K562 (cell line): ENCODE data around the gene CASP2. TPM values are rescaled to one million over a fixed set of nuclear protein-coding genes. Genes with fewer than 3 reads are reported as not detected.

ENCODE experiments used
- CSDE1 ChIP-seq, 2 experiments: fragments of 450-650 bp; IDR thresholded peaks; 2 replicates each; pipeline ENCODE4 v1.6.1; 2016; ENCODE audit warnings: mild to moderate bottlenecking in 1 of 2
- FOXM1 ChIP-seq, 2 experiments: fragments of 450-650 bp in 1 of 2; sonication (generic) in 1 of 2; formaldehyde crosslinking in 1 of 2; IDR thresholded peaks; 2 replicates each; pipeline versions ENCODE4 v1.6.1 to v1.9.0; 2017 to 2022; ENCODE audit warnings: low read depth in 2 of 2, mild to moderate bottlenecking in 2 of 2, missing genetic modification reagents in 1 of 2, moderate library complexity in 1 of 2
- GTF2B ChIP-seq: IDR thresholded peaks from 2 replicates; pipeline ENCODE4 v1.6.1; 2011; ENCODE audit not compliant: insufficient read length; ENCODE audit errors: extremely low read depth
- HDAC1 ChIP-seq, 2 experiments: fragments of 450-650 bp; IDR thresholded peaks; 2 replicates each; pipeline ENCODE4 v1.6.1; 2016 to 2017; ENCODE audit warnings: inconsistent platforms in 1 of 2, mild to moderate bottlenecking in 1 of 2, moderate library complexity in 1 of 2
- HMG20B ChIP-seq: fragments of 250-450 bp; sonication (Bioruptor Pico); IDR thresholded peaks from 2 replicates; pipeline ENCODE4 v1.5.0; 2021; ENCODE audit warnings: mild to moderate bottlenecking
- HNRNPK ChIP-seq: fragments of 200-400 bp; formaldehyde crosslinking; IDR thresholded peaks from one replicate; pipeline ENCODE4 v1.6.1; 2018; ENCODE audit warnings: mild to moderate bottlenecking, low read depth, low read length; ENCODE audit not compliant: poor library complexity, severe bottlenecking
- HOXB6 ChIP-seq: fragments of 250-450 bp; sonication (Bioruptor Pico); IDR thresholded peaks from 2 replicates; pipeline ENCODE4 v1.5.1; 2022; ENCODE audit warnings: mild to moderate bottlenecking, borderline replicate concordance
- ILK ChIP-seq: fragments of 450-650 bp; IDR thresholded peaks from 2 replicates; pipeline ENCODE4 v1.6.1; 2016; ENCODE audit warnings: missing genetic modification characterization, low read depth, mild to moderate bottlenecking, missing compliant biosample characterization, moderate library complexity, borderline replicate concordance
- IRF2 ChIP-seq: sonication (generic); formaldehyde crosslinking; IDR thresholded peaks from 2 replicates; pipeline ENCODE4 v1.8.1; 2022; ENCODE audit warnings: mild to moderate bottlenecking, missing genetic modification reagents
- KLF13 ChIP-seq: fragments of 450-650 bp; IDR thresholded peaks from 2 replicates; pipeline ENCODE4 v1.6.1; 2016; ENCODE audit warnings: missing genetic modification characterization, low read depth, mild to moderate bottlenecking, missing compliant biosample characterization, moderate library complexity, borderline replicate concordance
- NR1H2 ChIP-seq: sonication (generic); formaldehyde crosslinking; IDR thresholded peaks from 2 replicates; pipeline ENCODE4 v1.4.0; 2020; ENCODE audit warnings: mild to moderate bottlenecking, missing genetic modification reagents
- NR3C1 ChIP-seq: sonication (generic); formaldehyde crosslinking; IDR thresholded peaks from 2 replicates; pipeline ENCODE4 v1.8.1; 2022; ENCODE audit warnings: missing genetic modification reagents
- NR4A1 ChIP-seq, 2 experiments: fragments of 250-450 bp in 1 of 2; fragments of 450-650 bp in 1 of 2; sonication (Bioruptor Pico) in 1 of 2; IDR thresholded peaks; 2 replicates each; pipeline versions ENCODE4 v1.4.0 to v1.6.1; 2016 to 2020; ENCODE audit warnings: mild to moderate bottlenecking in 2 of 2, missing compliant biosample characterization in 1 of 2, missing genetic modification characterization in 1 of 2, moderate library complexity in 1 of 2
- POLR2A ChIP-seq: fragments of 450-650 bp; conservative IDR thresholded peaks from 2 replicates; pipeline ENCODE4 v1.6.1; 2016
- POLR2B ChIP-seq: fragments of 450-650 bp; IDR thresholded peaks from 2 replicates; pipeline ENCODE4 v1.6.1; 2018; ENCODE audit warnings: low read depth; ENCODE audit not compliant: partially characterized antibody
- PRMT5 ChIP-seq: sonication (generic); formaldehyde crosslinking; IDR thresholded peaks from 2 replicates; pipeline ENCODE4 v1.5.0; 2020; ENCODE audit warnings: missing genetic modification reagents
- RBM34 ChIP-seq: fragments of 200-400 bp; formaldehyde crosslinking; IDR thresholded peaks from 2 replicates; pipeline ENCODE4 v1.6.1; 2018; ENCODE audit warnings: low read length, borderline replicate concordance; ENCODE audit not compliant: insufficient read depth
- SLC30A9 ChIP-seq: fragments of 250-450 bp; sonication (Bioruptor Pico); IDR thresholded peaks from 2 replicates; pipeline ENCODE4 v1.8.0; 2022; ENCODE audit warnings: mild to moderate bottlenecking, moderate library complexity
- SOX6 ChIP-seq: fragments of 450-650 bp; IDR thresholded peaks from 2 replicates; pipeline ENCODE4 v1.6.1; 2014; ENCODE audit warnings: mild to moderate bottlenecking
- SRF ChIP-seq, 2 experiments: fragments of 250-450, 450-650 bp in 1 of 2; sonication (Bioruptor Pico) in 1 of 2; sonication (generic) in 1 of 2; formaldehyde crosslinking; IDR thresholded peaks; 2 replicates each; pipeline versions ENCODE4 v1.5.0 to v1.5.1; 2020 to 2022; ENCODE audit warnings: mild to moderate bottlenecking in 1 of 2, missing genetic modification reagents in 1 of 2
- ZFPM2 ChIP-seq: fragments of 250-450 bp; sonication (Bioruptor Pico); IDR thresholded peaks from 2 replicates; pipeline ENCODE4 v1.5.1; 2022; ENCODE audit warnings: mild to moderate bottlenecking
- ZNF184 ChIP-seq: sonication (generic); formaldehyde crosslinking; IDR thresholded peaks from 2 replicates; pipeline ENCODE4 v1.5.0; 2020; ENCODE audit warnings: missing genetic modification reagents
- ZNF699 ChIP-seq: fragments of 250-450 bp; sonication (Bioruptor Pico); IDR thresholded peaks from 2 replicates; pipeline ENCODE4 v1.8.0; 2021; ENCODE audit warnings: mild to moderate bottlenecking, moderate library complexity; ENCODE audit not compliant: insufficient replicate concordance
- polyA plus RNA-seq, 8 experiments: library from polyadenylated mRNA; depleted of rRNA in 4 of 8; stranded (reverse) in 5 of 8; unstranded in 3 of 8; fragments of >200 nt; fragmentation: Nextera tagmentation in 2 of 8; fragmentation: Illumina TruSeq in 1 of 8; extraction: Ambion mirVana in 2 of 8; extraction: Trizol in 1 of 8; gene quantifications; 2 replicates each; pipeline versions ENCODE4 v1.2.1 to v1.2.3, GENCODE V29; 2011 to 2014; ENCODE audit warnings: inconsistent platforms in 1 of 8, missing spikeins in 1 of 8
- total RNA-seq, 7 experiments: library from RNA; depleted of rRNA in 6 of 7; stranded (reverse); fragments of >200 nt in 6 of 7; fragmentation: Illumina TruSeq in 2 of 7; extraction: Trizol in 2 of 7; gene quantifications; 2 replicates each; pipeline versions ENCODE4 v1.2.1 to v1.2.3, GENCODE V29; 2011 to 2021; ENCODE audit warnings: low replicate concordance in 1 of 7
- TF ChIP-seq, protein P1 (sequence below): fragments of 450-650 bp; IDR thresholded peaks from one replicate; pipeline ENCODE4 v1.6.1; 2018; ENCODE audit warnings: mild to moderate bottlenecking, moderate library complexity; ENCODE audit not compliant: partially characterized antibody
- TF ChIP-seq, protein P2 (sequence below): sonication (generic); formaldehyde crosslinking; IDR thresholded peaks from 2 replicates; pipeline ENCODE4 v1.8.1; 2023; ENCODE audit warnings: mild to moderate bottlenecking, missing genetic modification reagents, moderate library complexity

The CASP2 gene
- total and polyA plus RNA-seq, 9 of the 15 experiments (the other 6 are each of a cell fraction or from before 2014, with no cell fraction given): 18.8 to 64.9 (median 24.1) TPM

DNA sequence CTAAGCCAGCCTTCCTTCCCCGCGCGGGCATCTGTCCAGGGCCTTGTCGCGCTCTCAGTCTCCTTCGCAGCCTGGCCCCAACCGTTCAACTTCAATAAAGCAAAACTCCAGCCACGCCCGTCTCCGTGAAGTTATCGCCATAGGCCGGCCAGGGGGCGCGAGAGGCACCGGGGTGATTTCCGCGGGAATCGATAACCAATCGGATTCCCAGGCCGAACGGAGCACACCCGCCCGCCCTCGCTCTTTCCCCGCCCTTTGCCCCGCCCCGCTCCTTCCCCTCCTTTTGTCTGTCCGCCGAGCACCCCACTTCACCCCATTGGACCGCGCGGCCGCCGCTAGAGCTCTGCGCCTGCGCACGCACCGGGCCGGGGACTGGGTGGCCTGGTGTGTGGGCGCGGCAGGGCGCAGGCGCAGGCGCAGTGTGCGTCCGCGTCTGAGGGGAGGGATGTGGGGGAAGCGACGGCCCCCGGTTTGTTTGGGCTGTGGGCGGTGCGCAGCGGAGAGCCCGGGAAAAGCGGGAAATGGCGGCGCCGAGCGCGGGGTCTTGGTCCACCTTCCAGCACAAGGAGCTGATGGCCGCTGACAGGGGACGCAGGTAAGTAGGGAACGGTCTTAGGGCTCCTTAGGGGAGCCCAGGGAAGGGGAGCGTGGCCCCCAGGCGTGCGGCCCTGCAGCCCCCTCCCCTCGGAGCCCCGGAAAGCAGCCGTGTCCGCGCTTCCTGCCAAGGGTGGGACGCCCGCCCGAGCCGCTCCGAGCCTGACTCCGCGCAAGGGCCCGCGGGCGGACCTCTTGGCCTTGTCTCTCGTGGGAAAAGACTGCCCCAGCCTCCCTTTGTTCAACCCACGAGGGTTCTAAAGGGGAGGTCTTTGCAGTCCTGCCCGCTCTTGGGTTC, at the start of gene CASP2 (continued):
- TF ChIP-seq, protein P1, sequence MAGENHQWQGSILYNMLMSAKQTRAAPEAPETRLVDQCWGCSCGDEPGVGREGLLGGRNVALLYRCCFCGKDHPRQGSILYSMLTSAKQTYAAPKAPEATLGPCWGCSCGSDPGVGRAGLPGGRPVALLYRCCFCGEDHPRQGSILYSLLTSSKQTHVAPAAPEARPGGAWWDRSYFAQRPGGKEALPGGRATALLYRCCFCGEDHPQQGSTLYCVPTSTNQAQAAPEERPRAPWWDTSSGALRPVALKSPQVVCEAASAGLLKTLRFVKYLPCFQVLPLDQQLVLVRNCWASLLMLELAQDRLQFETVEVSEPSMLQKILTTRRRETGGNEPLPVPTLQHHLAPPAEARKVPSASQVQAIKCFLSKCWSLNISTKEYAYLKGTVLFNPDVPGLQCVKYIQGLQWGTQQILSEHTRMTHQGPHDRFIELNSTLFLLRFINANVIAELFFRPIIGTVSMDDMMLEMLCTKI: no peak
- no peak for TF ChIP-seq PRMT5 (CRISPR knock-in tag)
- no peak for TF ChIP-seq IRF2 (CRISPR knock-in tag)
- TF ChIP-seq SRF (CRISPR knock-in tag; IDR thresholded peaks at IDR 0.05): peak in 1 of 2 experiments; percentile 74; a peak in 2 of 4 replicates
- TF ChIP-seq ZFPM2 (CRISPR knock-in tag): no peak
- TF ChIP-seq, protein P2, sequence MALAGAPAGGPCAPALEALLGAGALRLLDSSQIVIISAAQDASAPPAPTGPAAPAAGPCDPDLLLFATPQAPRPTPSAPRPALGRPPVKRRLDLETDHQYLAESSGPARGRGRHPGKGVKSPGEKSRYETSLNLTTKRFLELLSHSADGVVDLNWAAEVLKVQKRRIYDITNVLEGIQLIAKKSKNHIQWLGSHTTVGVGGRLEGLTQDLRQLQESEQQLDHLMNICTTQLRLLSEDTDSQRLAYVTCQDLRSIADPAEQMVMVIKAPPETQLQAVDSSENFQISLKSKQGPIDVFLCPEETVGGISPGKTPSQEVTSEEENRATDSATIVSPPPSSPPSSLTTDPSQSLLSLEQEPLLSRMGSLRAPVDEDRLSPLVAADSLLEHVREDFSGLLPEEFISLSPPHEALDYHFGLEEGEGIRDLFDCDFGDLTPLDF (CRISPR knock-in tag): peak; percentile 84
- TF ChIP-seq POLR2B: peak; percentile 98
- TF ChIP-seq NR3C1 (CRISPR knock-in tag): peak; percentile 72; the same call in 1 of the 2 replicates
- TF ChIP-seq FOXM1 (IDR thresholded peaks at IDR 0.05; ENCODE audit: low read depth): no peak; the same call in 1 of the 2 replicates
- peak; percentile 92 for TF ChIP-seq FOXM1 (CRISPR knock-in tag; IDR thresholded peaks at IDR 0.05; ENCODE audit: low read depth)
- TF ChIP-seq ZNF184: no peak
- TF ChIP-seq ILK (tag): no peak
- TF ChIP-seq HOXB6 (CRISPR knock-in tag): no peak
- no peak for TF ChIP-seq SLC30A9 (CRISPR knock-in tag)
- TF ChIP-seq HDAC1 (IDR thresholded peaks at IDR 0.05): peak in 1 of 2 experiments; percentile 67; a peak in 2 of 4 replicates
- TF ChIP-seq NR1H2: 0 out of 2 replicates have a peak, but pooled peaks have one; percentile 20
- no peak for TF ChIP-seq HMG20B (CRISPR knock-in tag)
- TF ChIP-seq HNRNPK: peak; percentile 89
- TF ChIP-seq NR4A1 (CRISPR knock-in tag; IDR thresholded peaks at IDR 0.05): peak; percentile 60
- TF ChIP-seq NR4A1 (tag; IDR thresholded peaks at IDR 0.05): 0 out of 2 replicates have a peak, but pooled peaks have one; percentile 59
- no peak for TF ChIP-seq CSDE1 (IDR thresholded peaks at IDR 0.05)
- no peak for TF ChIP-seq GTF2B
- no peak for TF ChIP-seq ZNF699 (CRISPR knock-in tag)
- 0 out of 2 replicates have a peak, but pooled peaks have one; percentile 33 for TF ChIP-seq KLF13 (tag)
- TF ChIP-seq POLR2A: peak; percentile 97
- no peak for TF ChIP-seq RBM34
- TF ChIP-seq SOX6: peak; percentile 58; the same call in 1 of the 2 replicates
